Measurements from ENCODE around the gene TAB2.

TAB2 gene

DNA sequence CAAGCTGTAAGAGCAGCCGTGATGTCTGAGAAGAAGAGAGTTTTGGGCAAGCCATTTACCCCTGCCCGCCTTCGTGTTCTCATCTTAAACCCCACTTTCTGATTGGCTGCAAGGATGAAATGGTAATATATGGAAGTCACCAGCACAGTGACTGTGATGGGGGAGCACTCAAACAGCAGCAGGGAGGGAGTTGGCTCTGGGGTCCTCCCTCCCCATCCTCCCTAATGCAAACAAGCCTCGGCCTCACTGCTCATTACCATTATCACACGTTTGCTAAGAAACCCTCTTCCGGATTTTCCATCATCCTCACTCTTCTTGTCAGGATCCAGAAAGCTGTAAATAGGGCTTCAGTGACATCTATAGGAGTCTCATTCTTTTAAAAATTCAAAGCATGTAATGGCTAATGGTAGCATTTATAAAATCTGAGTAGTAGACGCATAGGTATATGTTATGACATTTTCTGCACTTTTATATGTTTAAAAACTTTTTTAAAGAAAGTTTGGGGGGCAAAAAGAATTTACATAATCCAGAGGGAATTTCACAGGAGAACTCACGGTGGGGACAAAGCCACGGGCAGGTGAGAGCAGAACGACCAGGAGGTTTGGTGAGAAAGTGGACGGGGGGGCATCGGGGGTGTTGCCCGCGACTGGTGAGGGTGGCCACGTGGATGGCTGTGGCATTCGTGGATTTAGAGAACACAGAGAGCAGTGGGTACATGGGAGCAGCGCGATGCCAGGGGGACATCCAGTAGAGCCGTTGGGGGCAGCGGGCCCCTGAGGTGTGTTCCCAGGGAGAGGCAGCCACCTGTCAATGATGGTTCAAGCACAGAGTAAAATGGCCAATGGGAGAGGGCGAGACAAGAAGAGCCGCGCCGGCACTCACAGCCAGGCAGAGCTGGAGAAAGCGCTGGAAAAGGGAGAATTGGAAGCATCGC, 112.2 kb downstream of the TAB2 start:
- TF ChIP-seq RAD21 (IDR thresholded peaks at IDR 0.05; ENCODE audit: low read depth) (no peak), EGR1 (IDR thresholded peaks at IDR 0.05) (no peak), TCF12 (IDR thresholded peaks at IDR 0.05; ENCODE audit: low read depth) (no peak), CEBPB (IDR thresholded peaks at IDR 0.05) (no peak), ZBTB7A (IDR thresholded peaks at IDR 0.05; ENCODE audit: low read depth) (no peak), EP300 (IDR thresholded peaks at IDR 0.05; ENCODE audit: borderline replicate concordance) (no peak), TEAD4 (IDR thresholded peaks at IDR 0.05) (no peak), NFIC (IDR thresholded peaks at IDR 0.05) (no peak), CREB1 (IDR thresholded peaks at IDR 0.05; ENCODE audit: low read depth) (no peak), FOXM1 (IDR thresholded peaks at IDR 0.05; ENCODE audit: borderline replicate concordance, low read depth) (no peak)
- TF ChIP-seq, protein P1, sequence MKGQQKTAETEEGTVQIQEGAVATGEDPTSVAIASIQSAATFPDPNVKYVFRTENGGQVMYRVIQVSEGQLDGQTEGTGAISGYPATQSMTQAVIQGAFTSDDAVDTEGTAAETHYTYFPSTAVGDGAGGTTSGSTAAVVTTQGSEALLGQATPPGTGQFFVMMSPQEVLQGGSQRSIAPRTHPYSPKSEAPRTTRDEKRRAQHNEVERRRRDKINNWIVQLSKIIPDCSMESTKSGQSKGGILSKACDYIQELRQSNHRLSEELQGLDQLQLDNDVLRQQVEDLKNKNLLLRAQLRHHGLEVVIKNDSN (IDR thresholded peaks at IDR 0.05): no peak
- TF ChIP-seq, protein P2, sequence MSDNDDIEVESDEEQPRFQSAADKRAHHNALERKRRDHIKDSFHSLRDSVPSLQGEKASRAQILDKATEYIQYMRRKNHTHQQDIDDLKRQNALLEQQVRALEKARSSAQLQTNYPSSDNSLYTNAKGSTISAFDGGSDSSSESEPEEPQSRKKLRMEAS (IDR thresholded peaks at IDR 0.05): no peak
- TF ChIP-seq, protein P3, sequence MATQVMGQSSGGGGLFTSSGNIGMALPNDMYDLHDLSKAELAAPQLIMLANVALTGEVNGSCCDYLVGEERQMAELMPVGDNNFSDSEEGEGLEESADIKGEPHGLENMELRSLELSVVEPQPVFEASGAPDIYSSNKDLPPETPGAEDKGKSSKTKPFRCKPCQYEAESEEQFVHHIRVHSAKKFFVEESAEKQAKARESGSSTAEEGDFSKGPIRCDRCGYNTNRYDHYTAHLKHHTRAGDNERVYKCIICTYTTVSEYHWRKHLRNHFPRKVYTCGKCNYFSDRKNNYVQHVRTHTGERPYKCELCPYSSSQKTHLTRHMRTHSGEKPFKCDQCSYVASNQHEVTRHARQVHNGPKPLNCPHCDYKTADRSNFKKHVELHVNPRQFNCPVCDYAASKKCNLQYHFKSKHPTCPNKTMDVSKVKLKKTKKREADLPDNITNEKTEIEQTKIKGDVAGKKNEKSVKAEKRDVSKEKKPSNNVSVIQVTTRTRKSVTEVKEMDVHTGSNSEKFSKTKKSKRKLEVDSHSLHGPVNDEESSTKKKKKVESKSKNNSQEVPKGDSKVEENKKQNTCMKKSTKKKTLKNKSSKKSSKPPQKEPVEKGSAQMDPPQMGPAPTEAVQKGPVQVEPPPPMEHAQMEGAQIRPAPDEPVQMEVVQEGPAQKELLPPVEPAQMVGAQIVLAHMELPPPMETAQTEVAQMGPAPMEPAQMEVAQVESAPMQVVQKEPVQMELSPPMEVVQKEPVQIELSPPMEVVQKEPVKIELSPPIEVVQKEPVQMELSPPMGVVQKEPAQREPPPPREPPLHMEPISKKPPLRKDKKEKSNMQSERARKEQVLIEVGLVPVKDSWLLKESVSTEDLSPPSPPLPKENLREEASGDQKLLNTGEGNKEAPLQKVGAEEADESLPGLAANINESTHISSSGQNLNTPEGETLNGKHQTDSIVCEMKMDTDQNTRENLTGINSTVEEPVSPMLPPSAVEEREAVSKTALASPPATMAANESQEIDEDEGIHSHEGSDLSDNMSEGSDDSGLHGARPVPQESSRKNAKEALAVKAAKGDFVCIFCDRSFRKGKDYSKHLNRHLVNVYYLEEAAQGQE (IDR thresholded peaks at IDR 0.05; ENCODE audit: low read depth): no peak

DNA sequence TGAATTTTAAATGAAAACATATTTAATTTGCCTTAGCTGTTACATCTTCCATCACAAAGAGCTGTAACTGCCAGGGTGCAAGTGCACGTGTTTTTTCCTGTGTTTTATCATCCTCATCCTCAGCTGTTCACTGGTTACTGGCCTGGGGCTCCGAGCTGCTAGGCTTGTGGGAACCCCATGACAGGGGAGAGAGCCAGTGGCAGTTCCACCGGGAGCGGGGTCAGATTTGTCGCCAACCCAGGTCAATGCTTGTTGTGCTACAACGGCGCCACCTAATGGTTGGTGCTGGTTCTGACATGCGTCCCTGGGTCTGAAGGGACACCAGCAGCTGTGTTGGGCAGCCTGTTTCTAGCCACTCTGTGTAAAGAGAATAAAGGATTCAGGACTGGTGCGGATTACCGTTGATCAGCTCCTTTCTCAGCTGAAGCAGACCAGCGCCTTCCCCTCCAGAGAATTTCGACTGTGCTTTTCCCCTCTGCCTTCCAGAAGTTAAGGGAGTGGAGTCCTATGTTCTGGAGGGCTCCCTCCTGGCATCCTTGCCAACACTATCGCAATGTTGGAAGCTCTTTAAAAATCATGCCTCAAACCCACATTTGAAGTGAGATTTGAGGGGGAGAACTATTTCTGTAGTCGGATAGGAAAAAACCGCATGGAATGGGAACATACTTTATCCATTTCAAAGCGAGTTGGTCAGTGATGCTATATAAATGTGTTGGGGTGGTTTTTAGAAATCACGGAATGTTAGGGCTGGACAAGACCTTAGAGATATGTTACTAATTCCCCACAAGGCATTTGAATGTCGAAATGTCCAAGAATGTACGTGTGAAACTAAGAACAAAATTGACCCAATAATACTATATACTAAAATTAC, 114.6 kb downstream of the TAB2 start:
- peak; percentile 99 for TF ChIP-seq RAD21 (IDR thresholded peaks at IDR 0.05; ENCODE audit: low read depth)
- TF ChIP-seq, protein P1 (IDR thresholded peaks at IDR 0.05): no peak

DNA sequence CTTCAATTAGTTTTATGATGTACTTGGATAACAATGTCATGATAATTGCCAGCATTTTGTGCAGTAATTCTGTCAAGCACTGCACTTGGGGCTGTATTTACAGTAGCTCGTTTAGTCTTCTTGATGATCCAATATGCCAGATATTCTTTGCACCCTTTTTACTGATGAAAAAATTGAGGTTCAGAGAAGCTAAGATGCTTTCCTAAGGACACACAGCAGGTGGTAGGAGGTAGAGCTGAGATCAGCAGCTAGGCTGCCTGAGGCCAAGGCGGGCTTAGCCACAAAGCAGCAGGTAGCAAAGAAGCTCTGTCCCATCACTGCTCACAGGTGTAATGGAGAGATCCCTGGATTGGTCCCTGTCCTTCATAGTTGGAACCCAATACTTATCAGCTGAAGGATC, 115.9 kb downstream of the TAB2 start:
- no peak for TF ChIP-seq CEBPB (IDR thresholded peaks at IDR 0.05)

DNA sequence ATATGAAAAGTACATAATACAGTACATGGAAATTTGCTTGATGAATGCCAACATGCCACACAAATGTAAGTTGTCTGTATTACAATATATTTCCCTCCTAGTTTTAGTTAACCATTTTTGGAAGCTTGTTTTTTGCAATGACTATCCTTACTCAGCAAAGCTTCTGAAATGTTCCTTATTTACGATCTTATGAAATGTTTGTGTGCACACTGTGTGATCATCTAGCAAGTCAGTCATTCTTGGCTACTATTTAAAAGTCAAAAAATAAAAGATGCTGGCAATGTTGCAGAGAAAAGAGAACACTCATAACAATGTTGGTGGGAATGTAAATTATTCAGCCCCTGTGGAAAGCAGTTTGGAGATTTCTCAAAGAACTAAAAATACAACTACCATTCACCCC, 116.4 kb downstream of the TAB2 start:
- TF ChIP-seq TAF1 (IDR thresholded peaks at IDR 0.05; ENCODE audit: low read depth) (no peak), EGR1 (IDR thresholded peaks at IDR 0.05) (no peak), CREB1 (IDR thresholded peaks at IDR 0.05; ENCODE audit: low read depth) (no peak), TCF12 (IDR thresholded peaks at IDR 0.05; ENCODE audit: low read depth) (no peak), YY1 (IDR thresholded peaks at IDR 0.05; ENCODE audit: low read depth) (no peak), CEBPB (IDR thresholded peaks at IDR 0.05) (no peak), RAD21 (IDR thresholded peaks at IDR 0.05; ENCODE audit: low read depth) (no peak), EP300 (IDR thresholded peaks at IDR 0.05; ENCODE audit: borderline replicate concordance) (no peak)
- TF ChIP-seq, protein P3 (IDR thresholded peaks at IDR 0.05; ENCODE audit: low read depth): no peak

DNA sequence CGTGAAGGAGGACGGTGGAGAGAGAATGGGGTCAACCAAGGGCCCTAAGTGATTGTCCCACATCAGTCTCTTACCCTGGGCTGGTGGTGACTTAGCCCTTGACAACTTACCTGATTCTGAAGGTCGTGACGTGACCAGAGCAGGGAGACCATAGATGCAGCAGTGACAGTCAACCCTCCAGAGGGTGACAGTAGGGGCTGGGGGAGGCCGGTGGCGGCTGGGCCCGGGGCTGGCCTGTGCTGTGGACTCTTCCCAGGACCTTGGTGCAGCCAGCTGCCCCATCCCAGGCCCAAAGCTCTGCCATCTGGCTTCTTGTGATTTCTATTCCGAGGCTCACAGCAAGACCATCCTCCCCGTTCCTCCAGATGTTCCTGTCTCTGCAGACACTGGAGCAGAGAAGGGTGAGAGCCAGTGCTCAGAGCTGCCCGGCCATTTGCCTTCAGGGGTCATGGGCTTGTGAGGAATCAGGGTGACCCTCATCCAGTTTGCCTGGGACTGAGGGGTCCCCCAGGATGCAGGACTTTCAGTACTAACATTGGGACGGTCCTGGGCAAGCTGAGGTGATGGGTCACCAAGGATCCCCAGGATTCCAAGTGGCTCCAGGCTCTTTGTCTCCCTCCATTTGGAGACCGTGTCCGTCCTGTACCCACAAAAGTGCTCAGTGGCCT, 118.5 kb downstream of the TAB2 start:
- TF ChIP-seq, protein P3 (IDR thresholded peaks at IDR 0.05; ENCODE audit: low read depth): no peak
- TF ChIP-seq FOXM1 (IDR thresholded peaks at IDR 0.05; ENCODE audit: borderline replicate concordance, low read depth) (no peak), CEBPB (IDR thresholded peaks at IDR 0.05) (no peak), ZBTB7A (IDR thresholded peaks at IDR 0.05; ENCODE audit: low read depth) (no peak), EP300 (IDR thresholded peaks at IDR 0.05; ENCODE audit: borderline replicate concordance) (no peak), TAF1 (IDR thresholded peaks at IDR 0.05; ENCODE audit: low read depth) (no peak), TCF12 (IDR thresholded peaks at IDR 0.05; ENCODE audit: low read depth) (no peak)
- TF ChIP-seq, protein P1 (IDR thresholded peaks at IDR 0.05): no peak

Measured in Ishikawa (cell line).